Measurements from ENCODE around the gene MEAF6.

The MEAF6 gene

GRCh38 chr1:37475380-37476086 is 39.0 kb downstream of the MEAF6 start:
- Mint-ChIP-seq H3K9me3 (ENCODE audit: low read depth) (no peaks in the 10 kb centered on the region), H3K36me3 (peaks cover 22% of the 10 kb centered on the region), H3K4me1 (ENCODE audit: low read depth) (peaks cover 48% of the 10 kb centered on the region)

DNA sequence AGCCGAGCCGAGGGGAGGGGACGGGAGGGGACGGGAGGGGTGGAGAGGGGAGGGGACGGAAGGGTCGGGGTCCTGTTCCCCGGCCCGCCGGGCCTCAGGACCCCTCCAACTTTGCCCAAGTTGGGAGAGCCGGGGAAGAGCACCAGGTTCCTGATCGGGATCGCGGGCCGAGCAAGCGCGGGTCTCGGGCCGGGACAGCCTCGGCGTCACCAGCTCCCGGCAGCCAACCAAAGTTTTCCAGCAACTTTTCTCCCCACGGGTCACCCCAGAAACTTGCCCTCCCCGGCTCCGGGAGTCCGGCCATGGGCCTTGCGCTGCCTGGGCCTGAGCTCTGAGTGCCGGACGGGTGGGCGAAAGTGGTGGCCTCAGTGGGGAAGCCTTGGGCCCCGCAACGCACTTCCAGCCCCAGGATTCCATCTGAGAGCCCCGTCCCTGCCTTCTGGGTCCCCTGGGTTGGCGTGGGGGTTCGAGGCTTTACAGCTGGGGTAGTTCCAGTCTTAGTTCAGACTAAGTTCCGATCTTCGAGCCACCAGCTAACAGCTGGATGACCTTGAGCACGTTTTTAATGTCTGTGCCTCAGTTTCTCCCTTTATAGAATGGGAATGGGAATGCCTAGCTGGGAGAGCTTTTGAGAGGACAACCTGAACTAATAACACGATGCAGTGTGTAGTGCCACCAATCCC is 39.7 kb downstream of the MEAF6 start:
- no peaks in the 10 kb centered on the region for H3K9me3 Mint-ChIP-seq (ENCODE audit: low read depth)
- peaks cover 22% of the 10 kb centered on the region for H3K36me3 Mint-ChIP-seq
- H3K4me3 Mint-ChIP-seq: peak overlapping the region; percentile 99
- H3K27ac Mint-ChIP-seq: peak overlapping the region; percentile 98
- H3K27me3 Mint-ChIP-seq: no peaks in the 10 kb centered on the region
- H3K4me1 Mint-ChIP-seq (ENCODE audit: low read depth): peaks cover 46% of the 10 kb centered on the region

More at GRCh38 chr1:37475380-37476086, 39.0 kb downstream of the MEAF6 start:
- Mint-ChIP-seq H3K27me3 (no peaks in the 10 kb centered on the region), H3K27ac (peak overlapping the region; percentile 98), H3K4me3 (peak overlapping the region; percentile 99)

- H3K4me1 Mint-ChIP-seq (ENCODE audit: low read depth): peaks cover 48% of the 10 kb centered on the region
- peak within 1 kb of the TSS; percentile 99 for H3K4me3 Mint-ChIP-seq
- no peaks in the 10 kb centered on the region for H3K27me3 Mint-ChIP-seq
- peaks cover 20% of the 10 kb centered on the region for H3K36me3 Mint-ChIP-seq
- no peaks in the 10 kb centered on the region for H3K9me3 Mint-ChIP-seq (ENCODE audit: low read depth)
- peak within 1 kb of the TSS; percentile 98 for H3K27ac Mint-ChIP-seq
Observed at GRCh38 chr1:37474046-37474696, 40.4 kb downstream of the MEAF6 start, which contains the start of gene ZC3H12A. Gene ZC3H12A, plus strand, starts transcription at chr1:37474580. Its CDS starts 917 bp downstream, at chr1:37475497.

DNA sequence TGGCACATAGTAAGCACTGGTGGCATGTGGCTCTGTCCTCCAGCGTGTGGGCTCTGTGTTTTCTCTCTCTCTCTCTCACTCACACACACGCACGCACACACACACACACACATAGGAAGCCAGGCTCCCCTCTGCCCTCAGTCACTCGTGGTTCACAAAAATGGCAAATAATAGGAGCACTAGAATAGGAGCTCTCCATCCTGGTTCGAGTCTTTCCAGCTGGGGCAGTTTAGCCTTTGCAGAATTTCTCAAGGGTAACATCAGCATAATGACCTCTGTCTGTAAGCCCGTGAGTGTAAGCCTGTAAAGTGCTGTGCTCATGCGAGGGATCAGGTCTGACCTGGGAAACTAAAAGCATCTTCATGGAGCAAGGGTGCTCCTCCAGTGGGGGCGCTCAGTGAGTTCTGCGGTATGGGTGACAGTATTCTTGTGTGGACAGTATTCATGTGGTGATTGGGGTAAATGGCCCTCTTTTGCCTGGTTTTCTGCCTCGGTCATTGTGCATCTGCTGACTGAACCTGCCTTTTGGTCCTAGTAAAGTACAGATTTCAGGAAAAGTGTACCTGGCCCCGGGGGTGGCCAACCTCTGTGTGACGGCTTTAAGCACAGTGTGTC is 41.0 kb downstream of the MEAF6 start:
- H3K9me3 Mint-ChIP-seq (ENCODE audit: low read depth): no peaks in the 10 kb centered on the region
- H3K4me1 Mint-ChIP-seq (ENCODE audit: low read depth): peaks cover 48% of the 10 kb centered on the region
- peak overlapping the region; percentile 92 for H3K4me3 Mint-ChIP-seq
- no peaks in the 10 kb centered on the region for H3K27me3 Mint-ChIP-seq
- H3K27ac Mint-ChIP-seq: peak overlapping the region; percentile 91
- peaks cover 18% of the 10 kb centered on the region for H3K36me3 Mint-ChIP-seq

DNA sequence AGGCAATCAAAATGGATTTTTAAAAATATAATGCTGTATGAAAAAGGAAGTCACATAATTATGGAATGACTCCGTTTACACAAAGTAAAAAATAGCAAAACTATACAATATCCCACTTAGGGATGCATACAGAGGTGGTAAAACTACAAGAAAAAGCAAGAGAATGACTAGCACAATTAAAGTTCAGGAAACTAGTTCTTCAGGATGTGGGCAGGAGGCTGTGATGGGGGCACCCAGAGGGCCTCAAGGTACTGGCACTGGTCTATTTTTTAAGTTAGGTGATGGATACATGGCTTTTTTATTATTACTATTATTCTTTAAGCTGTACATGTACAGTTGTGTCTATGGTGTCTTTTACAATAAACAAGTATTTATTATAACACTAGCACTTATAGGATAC is 41.6 kb downstream of the MEAF6 start:
- H3K36me3 Mint-ChIP-seq: peaks cover 15% of the 10 kb centered on the region
- H3K4me1 Mint-ChIP-seq (ENCODE audit: low read depth): peaks cover 45% of the 10 kb centered on the region
- no peaks in the 10 kb centered on the region for H3K27me3 Mint-ChIP-seq
- H3K9me3 Mint-ChIP-seq (ENCODE audit: low read depth): no peaks in the 10 kb centered on the region
- peak overlapping the region; percentile 92 for H3K4me3 Mint-ChIP-seq
- H3K27ac Mint-ChIP-seq: peak overlapping the region; percentile 91

DNA sequence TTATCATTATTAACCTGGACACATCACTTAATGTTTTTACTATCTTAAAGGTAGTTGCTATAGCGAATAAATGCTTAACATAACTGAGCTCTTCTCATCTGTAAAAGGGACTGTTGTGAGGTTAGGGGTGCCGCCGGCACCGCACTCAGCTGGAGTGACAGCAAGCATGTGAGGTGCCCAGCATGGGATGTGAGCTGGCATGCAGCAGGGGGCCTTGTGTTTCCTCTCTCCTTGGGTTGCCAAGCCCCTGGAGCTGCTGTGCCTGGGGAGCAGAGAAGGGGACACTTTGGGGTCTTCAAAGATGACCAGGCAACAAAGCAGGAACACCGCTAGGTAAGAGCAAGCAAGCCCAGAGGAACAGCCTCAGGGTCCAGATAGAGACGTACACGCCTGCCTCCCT is 42.3 kb downstream of the MEAF6 start:
- Mint-ChIP-seq H3K27me3 (no peaks in the 10 kb centered on the region), H3K9me3 (ENCODE audit: low read depth) (no peaks in the 10 kb centered on the region), H3K36me3 (peaks cover 9% of the 10 kb centered on the region), H3K4me3 (peak overlapping the region; percentile 92), H3K4me1 (ENCODE audit: low read depth) (peaks cover 43% of the 10 kb centered on the region), H3K27ac (peak overlapping the region; percentile 91)

DNA sequence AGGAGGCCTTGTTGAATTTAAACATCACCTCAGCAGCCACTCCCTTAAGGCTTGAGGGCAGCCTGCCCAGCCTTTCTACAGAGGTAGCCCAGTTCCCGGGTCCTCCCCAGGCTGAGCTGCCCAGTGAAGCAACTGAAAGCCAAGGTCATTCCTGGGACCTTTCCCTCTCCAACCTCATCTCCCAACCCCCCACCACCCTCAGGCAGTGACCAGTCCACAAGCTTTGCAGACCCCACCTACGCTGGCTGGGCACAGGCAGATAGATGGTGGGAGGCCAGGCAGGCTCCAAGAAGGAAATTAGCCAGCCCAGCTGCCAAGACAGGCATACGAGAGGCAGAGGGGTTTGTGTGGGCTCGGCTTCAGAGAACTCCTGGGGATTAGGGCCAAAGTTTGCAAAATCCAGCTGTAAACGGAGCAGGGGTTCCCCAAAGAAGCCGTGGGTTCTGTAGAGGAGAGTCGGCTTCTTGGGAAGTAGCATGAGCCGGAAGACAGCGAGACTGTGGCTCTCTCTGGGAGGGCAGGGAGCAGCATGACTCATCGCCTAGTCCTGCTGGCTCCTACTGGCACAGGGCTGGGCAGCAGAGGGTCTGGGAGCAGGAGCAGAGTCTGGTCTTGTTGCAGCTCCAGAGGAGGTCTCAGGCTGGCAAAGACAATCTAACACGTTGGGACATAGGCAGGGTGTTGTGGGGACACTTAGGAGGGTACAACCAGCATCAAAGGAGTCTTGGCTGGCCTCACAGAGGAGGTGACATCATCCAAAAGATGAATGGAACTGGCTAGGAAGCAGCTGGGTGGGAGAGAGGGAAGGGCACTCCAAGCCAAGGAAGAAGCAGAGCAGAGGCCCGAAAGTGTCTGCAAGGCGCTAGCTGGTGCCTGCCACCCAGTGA is 43.0 kb downstream of the MEAF6 start:
- Mint-ChIP-seq H3K4me3 (peak overlapping the region; percentile 92), H3K36me3 (peaks cover 6% of the 10 kb centered on the region), H3K9me3 (ENCODE audit: low read depth) (no peaks in the 10 kb centered on the region), H3K27ac (peak overlapping the region; percentile 91), H3K27me3 (no peaks in the 10 kb centered on the region), H3K4me1 (ENCODE audit: low read depth) (peaks cover 46% of the 10 kb centered on the region)

DNA sequence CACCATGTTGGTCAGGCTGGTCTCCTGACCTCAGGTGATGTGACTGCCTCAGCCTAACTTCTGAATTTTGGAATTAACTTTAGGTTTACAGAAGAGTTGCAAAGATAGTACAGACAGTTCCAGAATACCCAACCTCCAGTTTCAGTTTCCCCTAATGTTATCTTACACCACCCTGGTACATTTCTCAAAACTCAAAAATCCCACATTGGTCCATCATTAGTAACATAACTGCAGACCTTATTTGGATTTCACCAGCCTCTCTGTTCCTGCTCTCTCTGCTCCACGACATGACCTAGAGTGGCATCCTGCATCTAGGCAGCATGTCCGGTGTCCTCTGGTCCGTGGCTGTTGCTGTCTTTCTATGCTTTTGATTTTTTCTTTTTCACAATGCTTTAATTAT is 45.2 kb downstream of the MEAF6 start:
- Mint-ChIP-seq H3K4me1 (ENCODE audit: low read depth) (peaks cover 46% of the 10 kb centered on the region), H3K36me3 (no peaks in the 10 kb centered on the region), H3K27me3 (no peaks in the 10 kb centered on the region), H3K27ac (peak overlapping the region; percentile 10), H3K9me3 (ENCODE audit: low read depth) (no peaks in the 10 kb centered on the region), H3K4me3 (no peak overlapping the region)

DNA sequence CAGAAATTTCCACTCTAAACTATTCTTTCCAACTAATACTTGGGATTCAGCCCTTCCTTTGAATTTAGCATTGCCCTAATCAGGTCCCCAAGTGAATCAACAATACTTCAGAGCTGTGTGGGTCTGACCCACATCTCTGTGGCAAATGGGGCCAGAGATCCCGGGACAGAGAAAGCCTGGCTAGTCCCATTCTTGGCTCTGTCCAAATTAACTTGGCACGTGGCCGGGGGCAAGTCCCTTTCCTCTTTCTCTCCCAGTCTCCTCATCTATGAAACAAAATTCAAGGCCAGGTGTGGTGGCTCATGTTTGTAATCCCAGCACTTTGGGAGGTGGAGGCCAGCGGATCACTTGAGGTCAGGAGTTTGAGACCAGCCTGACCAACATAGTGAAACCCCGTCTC is 46.5 kb downstream of the MEAF6 start:
- Mint-ChIP-seq H3K9me3 (ENCODE audit: low read depth) (no peaks in the 10 kb centered on the region), H3K36me3 (no peaks in the 10 kb centered on the region), H3K4me3 (no peak overlapping the region)

GRCh38 chr1:37465593-37466517 is 48.7 kb downstream of the MEAF6 start:
- no peaks in the 10 kb centered on the region for H3K9me3 Mint-ChIP-seq (ENCODE audit: low read depth)
- H3K27ac Mint-ChIP-seq: no peak overlapping the region
- H3K4me3 Mint-ChIP-seq: no peak overlapping the region
- H3K27me3 Mint-ChIP-seq: no peaks in the 10 kb centered on the region
- H3K36me3 Mint-ChIP-seq: no peaks in the 10 kb centered on the region
- H3K4me1 Mint-ChIP-seq (ENCODE audit: low read depth): peaks cover 18% of the 10 kb centered on the region

More for the DNA sequence above, 46.5 kb downstream of the MEAF6 start:
- H3K27ac Mint-ChIP-seq: no peak overlapping the region
- H3K27me3 Mint-ChIP-seq: no peaks in the 10 kb centered on the region
- H3K4me1 Mint-ChIP-seq (ENCODE audit: low read depth): peaks cover 37% of the 10 kb centered on the region

DNA sequence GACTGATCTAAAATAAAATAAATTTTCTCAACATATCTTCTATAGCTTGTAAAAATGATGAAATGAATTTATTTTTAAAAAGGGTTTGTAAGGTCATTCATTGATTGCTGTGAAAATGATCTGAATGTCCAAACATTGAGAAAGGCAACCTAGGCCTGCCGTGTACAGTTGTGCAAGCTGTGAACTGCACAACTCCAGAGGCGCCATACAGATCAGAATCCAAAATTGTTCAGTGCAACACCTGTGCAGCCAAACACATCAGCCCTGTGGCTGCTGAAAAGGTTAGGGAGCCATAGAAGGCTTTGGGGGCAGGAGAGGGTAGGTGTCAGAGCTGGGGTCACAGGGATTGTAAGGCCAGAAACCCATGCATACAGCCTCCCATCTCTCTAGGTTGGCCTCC is 50.1 kb downstream of the MEAF6 start:
- no peak overlapping the region for H3K27ac Mint-ChIP-seq
- H3K9me3 Mint-ChIP-seq (ENCODE audit: low read depth): no peaks in the 10 kb centered on the region
- no peaks in the 10 kb centered on the region for H3K36me3 Mint-ChIP-seq
- H3K27me3 Mint-ChIP-seq: no peaks in the 10 kb centered on the region
- no peak overlapping the region for H3K4me3 Mint-ChIP-seq
- peaks cover 11% of the 10 kb centered on the region for H3K4me1 Mint-ChIP-seq (ENCODE audit: low read depth)

GRCh38 chr1:37461698-37462436 is 52.7 kb downstream of the MEAF6 start:
- no peaks in the 10 kb centered on the region for H3K9me3 Mint-ChIP-seq (ENCODE audit: low read depth)
- H3K27ac Mint-ChIP-seq: no peak overlapping the region
- H3K4me3 Mint-ChIP-seq: no peak overlapping the region
- H3K4me1 Mint-ChIP-seq (ENCODE audit: low read depth): peaks cover 7% of the 10 kb centered on the region
- no peaks in the 10 kb centered on the region for H3K27me3 Mint-ChIP-seq
- no peaks in the 10 kb centered on the region for H3K36me3 Mint-ChIP-seq

GRCh38 chr1:37458551-37458950 is 56.0 kb downstream of the MEAF6 start:
- Mint-ChIP-seq H3K4me3 (no peak overlapping the region), H3K27ac (no peak overlapping the region), H3K4me1 (ENCODE audit: low read depth) (peaks cover 12% of the 10 kb centered on the region), H3K36me3 (no peaks in the 10 kb centered on the region), H3K9me3 (ENCODE audit: low read depth) (no peaks in the 10 kb centered on the region), H3K27me3 (no peaks in the 10 kb centered on the region)

Measured in activated naive CD8-positive, alpha-beta T cell (primary cell).